GM19395 (cell line): ENCODE results near the gene FAM118A.
A peak's percentile ranks its signal among the peaks of the same experiment; 100 is the strongest.
"Not testable (repeated sequence)": the region's sequence is repeated elsewhere in the genome, so short reads cannot be mapped to it uniquely, and the experiment has no call there.

Experiments
- ATAC-seq: cut with Tn5 transposase; IDR thresholded peaks from one replicate; pipeline ENCODE4 v1.9.1; 2021; ENCODE audit warnings: mild to moderate bottlenecking, moderate library complexity; ENCODE audit not compliant: unreplicated experiment

The FAM118A gene

DNA sequence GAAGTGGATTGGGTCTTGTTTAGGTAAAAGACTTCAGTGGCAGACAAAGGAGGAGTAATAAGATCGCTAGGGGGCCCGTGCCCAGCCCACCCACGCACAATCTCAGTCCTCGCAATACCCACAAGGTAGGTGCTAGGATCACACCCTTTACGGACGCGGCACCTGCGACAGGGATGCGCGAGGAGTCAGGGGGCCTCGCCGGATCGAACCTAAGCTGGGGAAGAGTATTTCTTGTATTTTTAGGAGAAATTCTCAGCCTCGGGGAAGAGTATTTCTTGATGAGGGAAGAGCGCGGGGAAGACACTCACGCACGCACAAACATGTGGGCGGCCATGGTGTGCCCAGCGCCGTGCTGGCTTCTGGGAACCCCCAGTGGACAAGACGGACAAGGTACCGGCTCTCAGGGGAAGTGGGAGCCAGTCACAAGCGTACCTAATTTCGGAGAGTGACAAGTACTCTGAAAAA is 745 bp upstream of the FAM118A start:
- no peak for ATAC-seq

DNA sequence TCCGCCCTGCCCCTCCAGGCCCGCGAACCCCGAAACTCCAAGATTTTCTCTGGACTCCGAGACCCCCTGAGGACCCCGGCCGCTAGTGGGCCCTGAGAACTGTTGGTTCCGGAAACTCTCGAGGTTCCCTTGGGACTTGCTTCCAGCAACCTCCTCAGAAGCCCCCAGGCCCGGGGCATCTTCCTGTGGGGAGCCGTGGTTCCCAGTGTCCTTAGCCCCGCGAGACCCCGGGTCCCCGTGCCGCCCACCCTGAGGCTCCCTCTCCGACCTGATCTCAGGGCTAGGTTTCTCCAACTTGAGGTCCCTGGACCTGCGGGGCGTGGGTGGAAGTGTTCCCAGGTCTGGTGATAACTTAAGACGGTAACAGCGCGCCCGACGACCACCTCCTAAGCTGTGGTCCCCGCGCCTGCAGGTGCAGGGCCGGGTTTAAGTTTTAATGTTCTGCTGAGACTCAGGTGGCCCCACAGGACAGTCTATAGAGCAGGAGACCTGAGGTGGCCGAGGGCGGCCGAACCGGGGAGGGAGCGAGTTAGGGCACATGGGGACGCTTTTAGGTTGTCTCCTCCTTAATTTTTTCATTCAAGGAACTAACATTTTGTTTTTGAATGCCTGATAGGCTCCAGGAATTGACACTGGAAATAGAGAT is 720 bp downstream of the FAM118A start:
- ATAC-seq: no peak

DNA sequence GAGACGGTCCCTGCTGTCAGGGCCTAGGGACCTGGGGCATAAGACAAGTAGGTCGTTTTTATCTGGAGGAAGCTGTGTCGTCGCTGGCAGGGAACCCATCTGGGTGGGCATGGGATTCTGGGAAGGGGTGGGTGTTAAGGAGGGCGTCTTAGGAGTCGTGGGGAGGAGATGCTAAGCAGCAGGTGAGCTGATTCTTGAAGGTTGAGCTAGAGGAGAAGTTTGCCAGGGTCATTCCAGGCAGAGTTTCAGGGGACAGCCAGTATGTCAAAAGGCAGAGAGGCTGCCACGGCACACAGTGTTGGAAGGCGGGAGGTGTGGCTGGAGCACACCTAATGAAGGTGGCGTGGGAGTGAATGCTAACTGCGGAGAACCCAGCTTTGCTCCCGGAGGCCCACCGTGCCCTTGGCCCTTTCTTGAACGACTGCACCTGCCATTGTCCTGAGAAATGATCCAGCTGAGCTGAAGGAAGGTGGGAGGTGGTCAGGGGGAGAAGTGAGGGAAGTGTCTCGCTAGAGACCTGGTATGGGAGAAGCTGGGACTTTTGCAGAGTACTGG is 1.3 kb downstream of the FAM118A start:
- no peak for ATAC-seq

DNA sequence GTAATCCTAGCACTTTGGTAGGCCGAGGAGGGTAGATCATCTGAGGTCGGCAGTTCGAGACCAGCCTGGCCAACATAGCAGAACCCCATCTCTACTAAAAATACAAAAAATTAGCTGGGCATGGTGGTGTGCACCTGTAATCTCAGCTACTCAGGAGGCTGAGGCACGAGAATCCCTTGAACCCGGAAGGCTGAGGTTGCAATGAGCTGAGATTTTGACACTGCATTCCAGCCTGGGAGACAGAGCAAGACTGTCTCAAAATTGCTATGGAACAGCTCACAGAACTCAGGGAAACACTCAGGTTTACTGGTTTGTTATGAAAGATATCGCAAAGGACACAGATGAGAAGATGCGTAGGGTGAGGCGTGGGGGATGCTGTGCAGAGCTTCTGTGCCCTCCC is 2.7 kb downstream of the FAM118A start:
- no peak for ATAC-seq

DNA sequence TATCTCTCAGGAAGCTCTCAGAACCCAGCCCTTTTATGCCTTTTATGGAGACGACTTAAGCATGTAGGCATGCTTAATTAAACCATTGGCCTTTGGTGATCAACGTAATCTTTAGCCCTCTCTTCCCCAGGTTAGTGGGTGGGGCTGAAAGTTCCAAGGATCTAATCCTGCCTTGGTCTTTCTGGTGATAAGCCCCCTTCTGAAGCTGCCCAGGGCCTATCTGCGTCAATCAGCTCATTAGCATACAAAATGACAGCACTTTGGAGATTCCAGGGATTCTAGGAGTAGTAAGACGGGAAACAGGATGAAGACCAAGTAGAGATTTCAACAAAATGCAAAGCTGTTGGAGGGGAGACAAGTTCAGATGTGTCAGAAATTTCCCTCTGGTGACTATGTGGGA is 3.1 kb downstream of the FAM118A start:
- no peak for ATAC-seq

DNA sequence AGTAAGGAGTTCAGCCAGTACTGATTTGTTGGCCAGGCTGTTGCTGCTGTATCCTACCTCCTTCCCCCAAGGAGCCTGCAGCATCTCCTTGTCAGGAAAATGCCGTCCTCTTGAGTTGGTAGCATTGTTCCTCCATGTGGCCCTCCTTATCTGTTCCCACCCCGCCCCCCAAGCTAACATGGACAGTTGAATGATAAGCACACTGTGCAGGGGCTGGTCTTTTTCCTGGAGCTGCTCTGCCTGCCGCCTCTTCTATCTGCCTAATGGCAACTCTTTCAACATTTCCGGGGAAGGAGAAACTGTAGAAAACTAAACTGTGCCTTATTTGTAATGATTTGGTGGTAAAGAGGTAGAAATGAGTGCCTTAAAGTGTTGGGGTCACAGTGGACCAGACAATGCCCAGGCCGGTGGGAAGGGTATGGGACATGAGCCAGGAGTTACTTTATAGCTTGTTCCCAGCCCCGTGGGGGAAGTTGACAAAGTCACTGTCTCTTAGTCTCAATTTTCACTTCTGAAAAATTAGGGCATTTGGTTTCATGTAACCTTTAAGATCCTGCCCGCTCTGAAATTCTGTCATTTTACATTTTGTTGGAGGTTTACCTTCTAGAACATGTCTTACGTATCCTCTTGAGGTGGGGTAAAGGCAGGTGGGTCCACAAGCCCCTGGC is 4.5 kb downstream of the FAM118A start:
- ATAC-seq: no peak

DNA sequence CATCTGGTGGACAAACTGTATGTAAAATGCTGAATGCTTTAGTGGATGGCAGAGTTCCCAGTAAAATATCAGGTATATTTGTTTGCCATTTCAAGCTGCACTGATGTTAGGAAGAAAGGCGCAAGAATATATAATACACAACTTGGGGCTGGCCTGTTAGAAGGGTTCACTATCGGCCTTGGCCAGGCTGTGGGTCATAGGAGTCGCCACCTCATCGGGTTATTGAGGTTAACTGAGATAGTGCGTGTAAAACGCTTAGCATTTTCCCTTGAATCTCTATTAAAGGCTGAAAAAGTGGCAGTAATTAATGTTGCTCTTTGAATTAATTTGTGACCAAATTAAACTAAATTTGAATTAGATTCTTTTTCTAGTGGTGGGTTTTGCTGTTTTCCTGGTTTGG is 5.1 kb downstream of the FAM118A start:
- no peak for ATAC-seq

DNA sequence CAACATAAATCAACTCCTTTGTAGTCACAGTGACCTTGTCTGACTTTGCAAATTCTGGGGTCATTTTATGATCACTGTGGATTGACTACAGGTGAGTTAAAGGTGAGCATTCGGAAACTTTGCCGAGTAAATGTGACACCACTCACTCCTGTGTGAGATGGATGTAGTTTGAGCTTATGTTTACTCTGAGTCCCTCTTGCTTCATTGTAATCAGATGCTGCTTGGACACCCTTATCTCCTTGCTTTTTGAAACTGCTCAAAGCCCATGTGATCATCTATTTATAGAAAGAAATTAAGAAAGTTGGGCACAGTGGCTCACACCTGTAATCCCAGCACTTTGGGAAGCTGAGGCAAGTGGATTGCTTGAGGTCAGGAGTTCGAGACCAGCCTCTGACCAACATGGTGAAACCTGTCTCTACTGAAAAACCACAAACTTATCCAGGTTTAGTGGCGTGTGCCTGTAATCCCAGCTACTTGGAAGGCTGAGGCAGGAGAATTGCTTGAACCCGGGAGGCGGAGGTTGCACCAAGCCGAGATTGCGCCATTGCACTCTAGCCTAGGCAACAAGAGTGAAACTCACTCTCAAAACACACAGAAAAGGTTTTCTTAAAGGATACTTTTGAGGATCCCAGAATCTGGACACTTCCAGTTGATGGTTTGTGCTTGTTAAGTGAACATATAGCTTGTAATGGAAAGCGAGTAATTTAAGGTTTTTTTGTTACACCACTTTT is 7.2 kb downstream of the FAM118A start:
- no peak for ATAC-seq

DNA sequence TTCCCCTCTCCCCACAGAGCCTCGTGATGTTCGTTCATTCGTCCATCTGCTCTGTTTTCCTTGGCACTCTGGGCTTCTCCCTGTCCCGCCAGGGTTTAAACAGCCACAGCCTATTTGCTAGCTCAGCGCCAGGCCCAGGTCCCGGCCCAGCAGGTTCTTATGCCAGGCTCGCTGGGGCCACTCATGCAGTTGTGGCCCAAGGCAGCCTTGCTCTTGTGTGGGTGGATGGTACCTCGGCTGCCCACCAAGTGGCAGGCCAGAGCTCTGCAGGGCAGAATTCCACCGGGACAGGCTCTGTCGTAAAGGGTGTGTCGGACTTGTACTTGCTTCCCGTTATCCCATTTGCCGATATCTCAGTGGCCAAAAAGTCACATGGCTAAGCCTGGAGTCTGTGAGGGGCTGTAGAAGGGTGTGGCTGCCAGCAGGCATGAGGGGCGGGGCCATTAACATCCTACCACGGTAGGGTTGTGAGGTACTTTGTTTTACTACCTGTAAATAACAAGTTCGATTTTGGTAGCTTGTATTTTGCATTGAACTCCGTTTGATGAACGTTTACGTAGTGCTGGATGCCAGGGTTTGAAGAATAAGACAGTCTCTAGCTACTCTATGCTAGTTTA is 7.9 kb downstream of the FAM118A start:
- peak; percentile 24 for ATAC-seq

DNA sequence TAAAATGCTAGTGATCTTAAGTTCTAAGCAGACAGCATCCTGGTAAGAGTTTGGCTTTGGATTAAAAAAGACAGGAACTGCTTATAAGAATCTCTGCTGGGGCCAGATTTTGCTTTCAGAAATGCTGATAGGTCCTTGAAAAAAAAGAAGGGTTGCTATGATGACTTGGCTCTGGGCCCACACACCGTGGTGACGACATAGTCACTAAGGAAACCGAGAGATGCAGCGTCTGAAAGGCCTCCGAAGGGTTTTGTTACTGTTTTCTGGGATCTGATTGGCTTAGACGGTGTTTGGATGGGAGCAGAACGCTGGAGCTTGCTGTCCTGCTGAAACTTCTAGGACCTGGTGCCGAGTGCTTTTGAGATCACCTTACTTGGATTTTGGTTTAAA is 8.4 kb downstream of the FAM118A start:
- peak; percentile 48 for ATAC-seq

DNA sequence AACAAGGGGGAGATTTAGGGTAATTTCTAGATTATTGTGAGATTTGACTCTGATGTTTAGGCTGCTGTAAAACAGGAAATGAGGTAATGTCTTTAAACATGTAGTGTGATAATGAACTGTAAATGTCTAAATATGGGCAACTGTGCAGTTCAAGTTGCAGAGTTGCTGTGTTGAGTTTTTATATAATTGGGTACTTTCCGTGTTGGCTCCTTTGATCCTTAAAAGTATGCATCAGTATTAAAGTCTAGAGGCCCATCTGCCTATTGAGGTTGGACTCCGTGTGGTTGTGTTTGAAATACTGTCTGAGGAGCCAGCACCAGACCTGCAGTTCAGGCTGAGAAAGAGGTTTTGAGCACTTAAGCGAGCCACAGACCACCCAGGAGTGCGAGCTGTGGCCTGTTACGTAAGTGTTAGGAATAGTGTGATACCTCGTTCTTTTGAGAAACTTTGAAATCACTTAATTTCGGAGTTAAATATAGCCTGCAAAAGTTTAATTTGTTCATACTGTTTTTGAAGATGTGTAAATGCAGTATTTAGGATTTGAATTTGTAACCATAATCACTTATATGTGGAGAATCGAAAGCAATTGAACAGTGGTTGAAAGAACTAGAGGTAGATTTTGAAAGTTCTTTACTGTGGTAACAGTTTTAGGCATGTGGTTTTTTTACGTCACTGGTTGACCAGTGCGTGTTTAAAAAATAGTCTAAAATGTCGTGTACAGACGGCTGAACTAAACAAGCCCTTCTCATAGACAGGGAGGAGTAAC is 9.0 kb downstream of the FAM118A start:
- ATAC-seq: peak; percentile 41

DNA sequence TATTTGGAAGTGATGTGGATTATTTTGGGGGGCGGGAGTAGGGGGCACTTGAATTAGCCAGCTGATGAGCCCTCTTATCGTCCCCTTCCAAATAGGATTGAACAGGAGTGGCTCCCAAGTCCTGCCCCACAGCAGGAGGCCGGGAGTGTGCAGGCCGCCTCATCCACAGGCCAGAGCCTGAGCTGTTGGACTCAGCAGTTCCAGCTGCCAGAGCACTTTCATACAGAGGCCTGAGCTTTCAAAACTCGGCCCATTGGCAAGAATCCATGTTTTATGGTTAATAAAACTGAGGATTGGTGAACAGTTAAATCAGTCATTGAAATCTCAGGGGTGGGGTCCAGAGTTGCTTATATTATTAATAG is 9.6 kb downstream of the FAM118A start:
- no peak for ATAC-seq

DNA sequence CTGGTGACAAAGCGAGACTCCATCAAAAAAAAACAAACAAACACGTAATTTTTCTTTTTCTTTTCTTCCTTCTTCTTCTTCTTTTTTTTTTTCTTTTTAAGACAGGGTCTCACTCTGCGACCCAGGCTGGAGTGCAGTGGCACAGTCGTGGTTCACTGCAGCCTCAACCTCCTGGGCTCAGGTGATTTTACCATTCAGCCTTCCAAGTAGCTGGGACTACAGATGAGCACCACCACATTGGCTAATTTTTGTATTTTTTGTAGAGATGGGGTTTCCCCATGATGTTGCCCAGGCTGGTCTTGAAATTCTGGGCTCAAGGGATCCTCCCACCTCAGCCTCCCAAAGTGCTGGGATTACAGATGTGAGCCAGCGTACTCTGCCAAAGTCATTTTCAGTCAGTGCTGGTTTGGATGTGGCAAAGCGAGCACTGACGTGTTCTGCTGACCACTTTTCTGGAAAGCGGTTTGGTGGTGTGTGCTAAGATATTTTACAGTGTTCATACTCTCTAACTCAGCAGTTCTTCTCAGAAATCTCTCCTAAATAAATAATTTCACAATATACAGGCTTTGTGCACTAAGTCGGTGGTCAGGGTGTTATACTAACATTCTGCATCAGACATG is 10.7 kb downstream of the FAM118A start:
- ATAC-seq: no peak

DNA sequence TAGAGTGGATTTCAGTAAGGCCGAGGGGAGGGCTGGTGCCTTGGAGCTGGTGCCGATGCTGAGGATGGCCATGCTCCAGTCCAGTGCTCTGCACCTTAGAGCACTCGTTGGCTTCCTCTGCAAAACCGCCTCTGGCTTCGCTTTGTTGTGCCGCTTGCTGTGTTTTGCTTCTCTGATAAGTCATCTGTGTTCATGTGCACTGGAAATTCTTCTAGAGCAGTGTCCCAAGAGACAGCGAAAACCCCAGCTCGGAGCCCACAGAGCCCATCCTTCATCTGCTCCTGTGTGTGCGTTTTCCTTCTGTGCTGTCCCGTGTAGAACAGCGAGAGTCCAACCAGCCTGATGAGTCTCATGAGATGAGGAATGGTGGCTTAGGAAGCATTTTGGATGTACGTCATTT is 12.1 kb downstream of the FAM118A start:
- no peak for ATAC-seq

DNA sequence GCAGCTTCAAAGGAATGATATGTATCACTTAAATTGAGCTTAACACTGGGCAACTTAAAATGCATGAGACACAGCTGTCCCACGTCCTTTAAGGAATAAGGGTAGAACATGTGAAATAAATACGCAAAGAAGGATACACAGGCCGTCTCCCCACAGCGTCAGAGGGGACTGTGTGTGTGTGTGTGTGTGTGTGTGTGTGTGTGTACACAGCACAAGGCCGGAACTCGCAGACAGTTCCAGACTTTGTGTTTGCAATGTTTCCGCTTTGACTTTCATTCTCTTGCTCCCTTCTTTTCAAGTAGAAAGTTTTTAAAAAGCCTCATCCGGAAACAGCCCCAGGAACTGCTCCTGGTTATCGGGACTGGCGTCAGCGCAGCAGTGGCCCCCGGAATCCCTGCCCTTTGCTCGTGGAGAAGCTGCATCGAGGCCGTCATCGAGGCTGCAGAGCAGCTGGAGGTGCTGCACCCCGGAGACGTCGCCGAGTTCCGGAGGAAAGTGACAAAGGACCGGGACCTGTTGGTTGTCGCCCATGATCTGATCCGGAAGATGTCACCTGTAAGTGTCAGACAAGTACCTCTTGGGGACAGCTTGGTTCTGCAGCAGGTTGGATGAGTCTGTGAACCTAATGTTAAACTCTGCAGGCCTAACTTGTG is 13.3 kb downstream of the FAM118A start:
- no peak for ATAC-seq

DNA sequence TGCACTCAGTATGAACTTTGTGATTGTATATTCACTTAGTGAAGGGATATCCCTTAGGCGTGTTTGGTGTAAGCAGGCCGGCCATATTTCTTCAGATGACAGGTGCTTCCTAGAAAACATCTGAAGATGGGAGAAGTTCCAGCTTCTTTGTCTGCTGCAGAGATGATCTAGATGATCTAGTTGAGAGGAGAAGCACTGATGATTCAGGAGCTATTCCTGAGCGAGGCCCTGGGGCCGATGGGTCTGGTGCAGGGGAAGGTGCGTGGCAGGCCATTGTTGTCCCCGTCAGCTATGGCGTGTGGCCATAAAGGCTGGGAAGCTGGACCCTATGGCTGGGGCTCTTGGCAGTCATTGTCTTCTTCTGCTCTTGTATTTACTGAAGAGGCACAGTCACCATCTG is 14.0 kb downstream of the FAM118A start:
- ATAC-seq: no peak

DNA sequence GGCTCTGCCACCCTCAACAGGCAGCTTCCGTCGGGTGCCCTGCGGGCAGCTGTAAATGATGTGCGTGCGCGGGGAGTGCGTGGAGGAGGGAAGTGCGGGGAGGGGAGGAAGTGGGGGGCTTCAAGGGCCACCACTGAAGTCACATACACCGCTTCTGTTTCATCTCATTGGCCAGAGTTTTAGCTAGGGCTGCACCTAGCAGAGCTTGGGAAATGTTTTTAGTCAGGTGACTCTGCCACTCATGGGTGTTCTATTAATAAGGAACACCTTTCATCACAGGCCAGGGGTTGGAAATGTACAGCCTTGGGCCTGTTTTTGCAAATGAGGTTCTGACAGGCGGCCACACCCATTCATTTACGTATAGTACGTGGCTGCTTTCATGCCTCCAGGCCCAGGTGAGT is 14.6 kb downstream of the FAM118A start:
- ATAC-seq: no peak

DNA sequence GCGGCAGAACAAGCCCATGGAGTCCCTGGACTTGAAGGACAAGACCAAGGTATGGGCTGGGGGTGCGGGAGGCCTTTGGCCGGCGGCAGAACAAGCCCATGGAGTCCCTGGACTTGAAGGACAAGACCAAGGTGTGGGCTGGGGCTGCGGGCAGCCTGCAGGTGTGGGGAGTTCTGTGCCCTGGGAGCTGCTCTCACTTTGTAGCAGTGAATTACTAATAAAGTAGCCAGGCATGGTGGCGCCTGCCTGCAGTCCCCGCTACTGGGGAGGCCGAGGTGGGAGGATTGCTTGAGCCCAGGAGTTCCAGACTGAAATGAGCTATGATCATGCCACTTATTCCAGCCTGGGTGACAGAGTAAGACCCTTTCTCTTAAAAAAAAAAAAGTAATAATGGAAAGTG is 18.5 kb downstream of the FAM118A start:
- not testable (repeated sequence) for ATAC-seq

DNA sequence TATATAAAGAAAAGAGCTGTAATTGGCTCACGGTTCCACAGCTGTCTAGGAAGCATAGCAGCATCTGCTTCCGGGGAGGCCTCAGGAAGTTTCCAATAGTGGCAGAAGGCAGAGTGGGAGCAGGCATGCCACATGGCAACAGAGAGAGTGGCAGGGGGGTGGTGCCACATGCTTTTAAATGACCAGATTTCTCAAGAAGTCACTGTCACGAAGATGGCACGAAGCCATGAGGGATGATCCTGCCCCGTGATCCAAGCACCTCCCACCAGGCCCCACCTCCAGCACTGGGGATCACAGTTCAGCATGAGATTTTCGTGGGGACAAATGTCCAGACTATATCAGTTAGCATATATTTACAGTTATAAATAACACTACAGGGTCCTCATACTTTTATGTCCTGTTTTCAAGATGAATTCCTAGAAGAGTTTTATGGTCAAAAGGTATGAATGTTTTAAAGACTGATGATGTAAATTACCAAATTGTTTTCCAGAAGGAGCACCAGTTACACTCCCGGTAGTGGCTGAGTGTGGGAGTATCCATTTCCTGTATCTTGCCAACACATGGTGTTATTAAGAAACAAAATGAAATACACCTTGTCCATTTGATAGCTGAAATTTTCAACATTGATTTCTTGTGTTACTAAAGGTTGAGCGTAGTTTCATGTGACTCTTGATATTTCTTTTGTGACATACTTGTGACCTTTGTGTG is 19.2 kb downstream of the FAM118A start:
- no peak for ATAC-seq
